ENCODE measurements around the gene KLHL33. TPM values are rescaled to one million over a fixed set of nuclear protein-coding genes. Genes with fewer than 3 reads are reported as not detected.

The KLHL33 gene
- polyA plus RNA-seq, 1 donor from 2014 or later: not detected

DNA sequence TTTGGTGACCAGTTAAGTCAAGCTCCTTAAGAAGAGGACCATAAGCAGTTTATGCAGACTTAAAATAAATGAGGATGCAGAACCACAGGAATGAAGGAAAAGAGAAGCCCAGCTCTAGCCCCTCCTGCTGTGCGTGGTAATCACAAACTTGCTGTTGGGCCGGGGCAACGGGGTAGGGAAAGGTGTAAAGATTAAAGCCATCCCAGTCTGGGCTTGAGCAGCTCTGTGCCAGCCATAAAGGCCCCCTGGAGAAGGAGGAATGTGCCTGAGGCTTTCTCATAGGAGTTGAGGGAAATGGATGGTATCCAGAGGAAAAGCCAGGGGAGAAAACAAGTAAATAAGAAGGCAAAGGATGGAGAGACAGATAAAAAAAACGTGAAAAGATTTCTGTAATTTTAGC lies 47.8 kb downstream of the KLHL33 start:
- H3F3A ChIP-seq (ENCODE audit: insufficient read depth, low read length, poor library complexity, severe bottlenecking): no peaks in the 10 kb centered on the region
- H3K79me2 ChIP-seq (replicated peaks; ENCODE audit: insufficient read depth, low read length): no peaks in the 10 kb centered on the region
- no peak overlapping the region for H2AFZ ChIP-seq (ENCODE audit: low read depth, low read length)
- no peaks in the 10 kb centered on the region for H3K36me3 ChIP-seq (ENCODE audit: insufficient read depth, low read length)
- no peak overlapping the region for H3K27ac ChIP-seq (ENCODE audit: low read length)
- H3K9me2 ChIP-seq (ENCODE audit: insufficient read depth, low read length): no peaks in the 10 kb centered on the region
- H3K9ac ChIP-seq (ENCODE audit: low read length): no peak overlapping the region
- no peak overlapping the region for H3K4me3 ChIP-seq (ENCODE audit: low read length)
- no peaks in the 10 kb centered on the region for H4K20me1 ChIP-seq (ENCODE audit: insufficient read depth)
- H3K27me3 ChIP-seq (ENCODE audit: insufficient read depth, low read depth, low read length): no peaks in the 10 kb centered on the region
- H3K9me3 ChIP-seq (ENCODE audit: low read length): no peaks in the 10 kb centered on the region
- TF ChIP-seq, protein P1, sequence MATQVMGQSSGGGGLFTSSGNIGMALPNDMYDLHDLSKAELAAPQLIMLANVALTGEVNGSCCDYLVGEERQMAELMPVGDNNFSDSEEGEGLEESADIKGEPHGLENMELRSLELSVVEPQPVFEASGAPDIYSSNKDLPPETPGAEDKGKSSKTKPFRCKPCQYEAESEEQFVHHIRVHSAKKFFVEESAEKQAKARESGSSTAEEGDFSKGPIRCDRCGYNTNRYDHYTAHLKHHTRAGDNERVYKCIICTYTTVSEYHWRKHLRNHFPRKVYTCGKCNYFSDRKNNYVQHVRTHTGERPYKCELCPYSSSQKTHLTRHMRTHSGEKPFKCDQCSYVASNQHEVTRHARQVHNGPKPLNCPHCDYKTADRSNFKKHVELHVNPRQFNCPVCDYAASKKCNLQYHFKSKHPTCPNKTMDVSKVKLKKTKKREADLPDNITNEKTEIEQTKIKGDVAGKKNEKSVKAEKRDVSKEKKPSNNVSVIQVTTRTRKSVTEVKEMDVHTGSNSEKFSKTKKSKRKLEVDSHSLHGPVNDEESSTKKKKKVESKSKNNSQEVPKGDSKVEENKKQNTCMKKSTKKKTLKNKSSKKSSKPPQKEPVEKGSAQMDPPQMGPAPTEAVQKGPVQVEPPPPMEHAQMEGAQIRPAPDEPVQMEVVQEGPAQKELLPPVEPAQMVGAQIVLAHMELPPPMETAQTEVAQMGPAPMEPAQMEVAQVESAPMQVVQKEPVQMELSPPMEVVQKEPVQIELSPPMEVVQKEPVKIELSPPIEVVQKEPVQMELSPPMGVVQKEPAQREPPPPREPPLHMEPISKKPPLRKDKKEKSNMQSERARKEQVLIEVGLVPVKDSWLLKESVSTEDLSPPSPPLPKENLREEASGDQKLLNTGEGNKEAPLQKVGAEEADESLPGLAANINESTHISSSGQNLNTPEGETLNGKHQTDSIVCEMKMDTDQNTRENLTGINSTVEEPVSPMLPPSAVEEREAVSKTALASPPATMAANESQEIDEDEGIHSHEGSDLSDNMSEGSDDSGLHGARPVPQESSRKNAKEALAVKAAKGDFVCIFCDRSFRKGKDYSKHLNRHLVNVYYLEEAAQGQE (IDR thresholded peaks at IDR 0.05; ENCODE audit: borderline replicate concordance): no peak
- TF ChIP-seq EZH2 (IDR thresholded peaks at IDR 0.05; ENCODE audit: borderline replicate concordance, insufficient read depth, low read length, poor library complexity, severe bottlenecking): no peak
- TF ChIP-seq TAF1 (IDR thresholded peaks at IDR 0.05; ENCODE audit: low read depth): no peak
- TF ChIP-seq SMC3 (conservative IDR thresholded peaks at IDR 0.05; ENCODE audit: poor library complexity): no peak
- no peak for TF ChIP-seq MXI1 (conservative IDR thresholded peaks at IDR 0.05; ENCODE audit: poor library complexity, severe bottlenecking)
- no peak for TF ChIP-seq CTCF (IDR thresholded peaks at IDR 0.05; ENCODE audit: poor library complexity, severe bottlenecking)
- no peak for TF ChIP-seq EP300 (conservative IDR thresholded peaks at IDR 0.05; ENCODE audit: poor library complexity, severe bottlenecking)
- no peak for TF ChIP-seq RAD21 (conservative IDR thresholded peaks at IDR 0.05)
- TF ChIP-seq POLR2AphosphoS5 (IDR thresholded peaks at IDR 0.05): no peak
- H3K4me2 ChIP-seq (ENCODE audit: low read length): no peak overlapping the region

DNA sequence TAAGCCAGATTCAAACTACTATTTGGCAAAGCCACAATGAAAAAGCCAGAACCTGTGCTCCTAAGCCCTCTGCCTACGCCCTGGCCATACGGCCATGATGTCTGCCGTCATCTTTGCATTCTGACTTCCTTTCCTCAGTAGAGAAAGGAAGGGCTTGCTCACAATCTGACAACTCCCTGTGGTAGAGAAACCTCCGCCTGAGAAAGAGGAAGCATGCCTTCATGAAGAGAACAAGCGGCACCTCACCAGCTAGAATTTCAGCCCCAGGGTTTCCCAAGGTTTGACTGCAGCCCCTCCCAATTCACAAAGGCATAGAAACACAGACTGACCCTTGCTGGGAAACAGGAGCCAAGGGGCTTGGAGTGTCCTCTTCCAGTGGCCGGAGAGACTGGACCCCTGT lies 48.4 kb downstream of the KLHL33 start:
- no peaks in the 10 kb centered on the region for H3K36me3 ChIP-seq (ENCODE audit: insufficient read depth, low read length)
- H3K4me2 ChIP-seq (ENCODE audit: low read length): no peak overlapping the region
- H3K9me3 ChIP-seq (ENCODE audit: low read length): no peaks in the 10 kb centered on the region

More for the DNA sequence above, 48.4 kb downstream of the KLHL33 start:
- H3K79me2 ChIP-seq (replicated peaks; ENCODE audit: insufficient read depth, low read length): no peaks in the 10 kb centered on the region
- no peaks in the 10 kb centered on the region for H3K27me3 ChIP-seq (ENCODE audit: insufficient read depth, low read depth, low read length)
- H3K27ac ChIP-seq (ENCODE audit: low read length): no peak overlapping the region
- no peaks in the 10 kb centered on the region for H3F3A ChIP-seq (ENCODE audit: insufficient read depth, low read length, poor library complexity, severe bottlenecking)
- no peak overlapping the region for H3K4me3 ChIP-seq (ENCODE audit: low read length)
- TF ChIP-seq MXI1 (conservative IDR thresholded peaks at IDR 0.05; ENCODE audit: poor library complexity, severe bottlenecking) (no peak), TAF1 (IDR thresholded peaks at IDR 0.05; ENCODE audit: low read depth) (no peak), EP300 (conservative IDR thresholded peaks at IDR 0.05; ENCODE audit: poor library complexity, severe bottlenecking) (no peak), CTCF (IDR thresholded peaks at IDR 0.05; ENCODE audit: poor library complexity, severe bottlenecking) (no peak), SMC3 (conservative IDR thresholded peaks at IDR 0.05; ENCODE audit: poor library complexity) (no peak), POLR2AphosphoS5 (IDR thresholded peaks at IDR 0.05) (no peak), EZH2 (IDR thresholded peaks at IDR 0.05; ENCODE audit: borderline replicate concordance, insufficient read depth, low read length, poor library complexity, severe bottlenecking) (no peak), RAD21 (conservative IDR thresholded peaks at IDR 0.05) (no peak)
- TF ChIP-seq, protein P1 (IDR thresholded peaks at IDR 0.05; ENCODE audit: borderline replicate concordance): no peak
- no peaks in the 10 kb centered on the region for H3K9me2 ChIP-seq (ENCODE audit: insufficient read depth, low read length)
- H2AFZ ChIP-seq (ENCODE audit: low read depth, low read length): no peak overlapping the region
- H3K9ac ChIP-seq (ENCODE audit: low read length): no peak overlapping the region
- no peaks in the 10 kb centered on the region for H4K20me1 ChIP-seq (ENCODE audit: insufficient read depth)

Measured in neural cell (in vitro differentiated cells).